Umbilical cord (tissue), 2 donors: Measurements from ENCODE around the gene ERN2. TPM values are rescaled to one million over a fixed set of nuclear protein-coding genes. Genes with fewer than 3 reads are reported as not detected.
"Not testable (repeated sequence)": the region's sequence is repeated elsewhere in the genome, so short reads cannot be mapped to it uniquely, and the experiment has no call there.

Source experiments
- DNase-seq: peaks from one replicate; pipeline ENCODE4 v3.0.0-alpha.2; 2015; ENCODE audit warnings: low spot score
- total RNA-seq: library from RNA; depleted of rRNA; stranded (reverse); fragments of >200 nt; gene quantifications from one replicate; pipeline ENCODE4 v1.2.3, GENCODE V29; 2014; ENCODE audit warnings: low replicate concordance; ENCODE audit not compliant: insufficient read depth

The ERN2 gene
- total RNA-seq, result 5.8 TPM

GRCh38 chr16:23712976-23713375 is at the start of gene ERN2:
ERN2 (minus strand) TSS chr16:23713222; CDS start chr16:23713187, 35 bp downstream.
- DNase-seq, result no peak

- no peak for DNase-seq
Measured at GRCh38 chr16:23757937-23758619, 45.1 kb upstream of the ERN2 start.

GRCh38 chr16:23757116-23757515 is 44.1 kb upstream of the ERN2 start:
- no peak for DNase-seq

- DNase-seq, result no peak
Measured at GRCh38 chr16:23755484-23755809, 42.4 kb upstream of the ERN2 start.

DNA sequence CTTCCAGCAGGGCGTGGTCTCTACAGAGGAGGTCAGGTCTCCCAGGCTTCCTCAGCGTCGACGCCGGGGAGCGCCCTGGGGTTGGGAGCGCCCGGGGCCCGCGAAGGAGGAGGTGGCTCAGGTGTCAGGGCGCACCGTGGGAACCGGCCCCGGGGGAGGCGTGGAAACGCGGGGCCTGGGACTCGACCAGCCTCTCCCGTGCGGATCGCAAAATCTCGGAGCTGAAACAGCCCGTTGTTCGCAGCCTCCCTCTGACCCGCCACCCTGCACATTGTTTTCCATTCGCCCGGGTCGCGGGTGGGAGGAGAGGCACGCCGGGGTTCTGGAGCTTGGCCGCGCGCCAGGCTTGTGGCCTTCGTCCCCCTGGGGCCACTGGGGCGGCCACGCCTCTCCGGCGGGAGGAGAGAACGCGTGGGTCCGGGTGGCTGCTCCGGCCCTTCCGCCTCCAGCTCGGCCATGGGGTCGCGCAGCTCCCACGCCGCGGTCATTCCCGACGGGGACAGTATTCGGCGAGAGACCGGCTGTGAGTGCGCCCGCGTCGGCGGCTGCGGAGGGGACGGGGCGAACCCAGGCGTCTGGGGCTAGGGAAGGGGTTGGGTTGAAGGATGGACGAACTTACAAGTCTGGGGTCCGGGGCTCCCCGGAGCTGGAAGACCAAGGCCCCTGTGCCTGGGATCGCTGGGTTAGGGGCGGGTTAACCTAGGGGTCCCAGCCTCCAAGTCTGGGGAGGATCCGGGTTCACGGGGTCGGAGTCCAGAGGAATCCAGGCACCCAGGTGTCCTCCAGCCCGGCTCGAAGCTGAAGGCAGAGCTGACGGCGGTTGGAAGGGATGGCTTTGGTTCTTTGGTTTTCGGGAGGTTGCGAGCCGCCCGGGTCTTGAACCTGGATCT is 41.8 kb upstream of the ERN2 start, which contains the start of gene CHP2:
Gene CHP2 (plus strand): TSS at position 433 of the 890 bp plus-strand sequence. CDS start 24 bp downstream, at position 457.
- DNase-seq, result no peak

- no peak for DNase-seq
Measured at GRCh38 chr16:23753908-23754593, 41.0 kb upstream of the ERN2 start.

DNA sequence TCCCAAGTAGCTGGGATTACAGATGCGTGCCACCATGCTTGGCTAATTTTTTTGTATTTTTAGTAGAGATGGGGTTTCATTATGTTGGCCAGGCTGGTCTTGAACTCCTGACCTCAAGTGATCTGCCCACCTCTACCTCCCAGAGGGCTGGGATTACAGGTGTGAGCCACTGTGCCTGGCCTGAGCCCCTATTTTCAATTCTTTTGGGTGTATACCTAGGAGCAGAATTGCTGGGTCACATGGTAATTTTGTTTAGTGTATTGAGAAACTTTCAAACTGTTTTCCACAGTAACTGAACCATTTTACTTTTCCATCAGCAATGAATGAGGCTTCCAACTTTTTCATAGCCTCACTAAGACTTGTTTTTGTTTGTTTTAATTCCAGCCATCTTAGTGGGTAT is 38.0 kb upstream of the ERN2 start:
- not testable (repeated sequence) for DNase-seq

- DNase-seq, result no peak
Measured at GRCh38 chr16:23748630-23749029, 35.6 kb upstream of the ERN2 start.

GRCh38 chr16:23745263-23745662 is 32.2 kb upstream of the ERN2 start:
- no peak for DNase-seq

DNA sequence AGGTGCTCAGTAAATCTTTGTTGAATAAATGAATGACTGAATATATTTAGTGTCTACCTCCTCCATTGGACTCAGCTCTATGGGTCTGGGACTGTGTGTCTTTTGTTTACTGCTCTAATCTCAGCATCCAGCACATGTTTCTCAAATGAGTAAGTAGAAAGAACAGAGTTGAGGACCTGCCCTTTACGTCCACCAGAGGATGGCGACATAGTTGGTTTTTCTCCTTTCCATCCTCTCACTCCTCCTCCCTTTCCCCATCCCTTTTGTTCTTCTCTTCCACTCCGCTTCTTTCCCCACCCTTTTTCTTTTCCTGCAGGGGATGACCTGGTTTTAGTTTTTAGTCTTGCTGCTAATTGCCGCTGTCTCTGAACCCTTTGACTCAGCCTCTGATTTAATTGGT is 29.7 kb upstream of the ERN2 start:
- DNase-seq, result no peak

DNA sequence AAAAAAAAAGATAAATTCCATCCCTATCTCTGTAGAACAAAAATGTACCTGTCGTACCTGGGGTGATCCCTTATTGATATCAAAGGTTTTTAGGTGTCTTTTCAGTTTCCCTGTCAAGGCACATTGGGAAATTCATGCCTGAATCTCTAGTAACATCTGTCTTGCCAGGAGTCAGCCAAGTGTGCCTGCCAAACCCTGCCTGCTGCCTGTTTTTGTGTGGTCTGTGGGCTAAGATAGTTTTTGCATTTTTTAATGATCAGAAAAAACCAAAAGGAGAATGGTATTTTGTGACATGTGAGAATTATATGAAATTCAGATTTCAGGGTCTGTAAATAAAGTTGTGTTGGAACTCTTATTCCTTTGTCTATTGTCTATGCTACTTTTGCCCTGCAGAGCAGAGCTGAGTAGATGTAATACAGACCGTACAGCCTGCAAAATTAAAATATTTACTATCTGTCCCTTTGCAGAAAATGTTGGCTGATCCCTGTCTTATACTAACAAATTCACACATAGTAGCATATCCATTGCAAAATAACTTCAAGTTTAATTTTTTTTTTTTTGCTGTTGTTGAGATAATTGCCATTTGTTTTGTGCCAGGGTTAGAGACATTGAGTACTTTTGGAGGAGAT is 28.8 kb upstream of the ERN2 start:
- no peak for DNase-seq

GRCh38 chr16:23739516-23739915 is 26.5 kb upstream of the ERN2 start:
- DNase-seq, result no peak

GRCh38 chr16:23737423-23738028 is 24.5 kb upstream of the ERN2 start:
- DNase-seq, result not testable (repeated sequence)

- no peak for DNase-seq
Measured at GRCh38 chr16:23734176-23734893, 21.3 kb upstream of the ERN2 start.

GRCh38 chr16:23729503-23730424 is 16.7 kb upstream of the ERN2 start:
- no peak for DNase-seq

- no peak for DNase-seq
Measured at GRCh38 chr16:23728112-23728477, 15.1 kb upstream of the ERN2 start.

GRCh38 chr16:23726710-23727109 is 13.7 kb upstream of the ERN2 start:
- DNase-seq, result no peak

DNA sequence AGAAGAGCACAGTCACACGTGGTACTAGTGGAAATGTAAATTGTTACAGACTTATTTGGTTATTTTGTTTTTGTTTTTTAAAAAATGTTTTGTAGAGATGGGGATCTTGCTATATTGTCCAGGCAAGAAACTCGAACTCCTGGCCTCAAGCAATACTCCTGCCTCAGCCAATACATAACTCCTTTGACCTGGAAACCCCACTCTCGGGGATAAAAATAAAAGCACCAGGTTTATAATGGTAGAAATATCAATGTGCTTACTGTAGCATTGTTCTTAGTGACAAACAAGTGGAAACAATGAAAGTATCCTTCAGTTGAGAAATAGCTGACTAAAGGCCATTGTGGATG is 11.7 kb upstream of the ERN2 start:
- no peak for DNase-seq

DNA sequence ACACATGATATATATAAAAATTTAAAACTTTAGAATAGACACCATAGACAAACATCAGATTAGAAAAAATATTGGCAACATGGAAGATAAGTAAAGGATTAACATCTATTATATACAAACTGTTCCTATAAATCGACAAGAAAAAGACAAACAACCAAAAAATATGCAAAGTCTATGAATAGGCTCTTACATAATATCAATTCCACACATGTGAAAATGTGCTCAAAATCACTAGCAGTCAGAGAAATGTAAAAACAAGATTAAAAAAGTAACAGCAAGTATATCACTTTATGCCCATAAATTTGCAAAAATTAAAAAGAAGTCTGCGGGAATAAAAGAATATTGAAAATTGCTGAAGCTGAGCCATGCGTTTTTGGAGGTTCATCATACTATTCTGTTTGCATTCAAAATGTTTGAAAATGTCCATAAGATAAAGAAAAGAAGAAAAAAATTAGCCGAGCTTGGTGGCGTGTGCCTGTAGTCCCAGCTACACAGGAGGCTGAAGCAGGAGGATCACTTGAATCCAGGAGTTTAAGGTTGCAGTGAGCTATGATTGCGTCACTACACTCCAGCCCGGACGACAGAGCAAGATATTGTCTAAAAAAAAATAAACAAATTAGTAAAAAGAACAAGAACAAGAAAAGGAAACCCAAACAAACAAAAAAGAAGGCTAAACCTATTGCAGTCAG is 11.2 kb upstream of the ERN2 start:
- no peak for DNase-seq
